Frontal cortex (tissue), 4 donors: ENCODE measurements around the gene NLRP13. TPM values are rescaled to one million over a fixed set of nuclear protein-coding genes. Genes with fewer than 3 reads are reported as not detected.
"Not testable (repeated sequence)": the region's sequence is repeated elsewhere in the genome, so short reads cannot be mapped to it uniquely, and the experiment has no call there.

ENCODE experiments used
- DNase-seq, 2 donors: peaks; one replicate each; pipeline ENCODE4 v3.0.0; 2012; ENCODE audit warnings: low spot score in 2 of 2
- FAIRE-seq: peaks from 2 replicates; lab custom pipeline; 2012; peaks lifted over from hg19 to GRCh38; lab: Jason Lieb, UNC
- total RNA-seq: library from RNA; depleted of rRNA; stranded (reverse); fragments of >200 nt; gene quantifications from one replicate; pipeline ENCODE4 v1.2.3, GENCODE V29; 2014
- donor health status: control.
- donor health status: control.
- donor health status: control.

Gene NLRP13, protein sequence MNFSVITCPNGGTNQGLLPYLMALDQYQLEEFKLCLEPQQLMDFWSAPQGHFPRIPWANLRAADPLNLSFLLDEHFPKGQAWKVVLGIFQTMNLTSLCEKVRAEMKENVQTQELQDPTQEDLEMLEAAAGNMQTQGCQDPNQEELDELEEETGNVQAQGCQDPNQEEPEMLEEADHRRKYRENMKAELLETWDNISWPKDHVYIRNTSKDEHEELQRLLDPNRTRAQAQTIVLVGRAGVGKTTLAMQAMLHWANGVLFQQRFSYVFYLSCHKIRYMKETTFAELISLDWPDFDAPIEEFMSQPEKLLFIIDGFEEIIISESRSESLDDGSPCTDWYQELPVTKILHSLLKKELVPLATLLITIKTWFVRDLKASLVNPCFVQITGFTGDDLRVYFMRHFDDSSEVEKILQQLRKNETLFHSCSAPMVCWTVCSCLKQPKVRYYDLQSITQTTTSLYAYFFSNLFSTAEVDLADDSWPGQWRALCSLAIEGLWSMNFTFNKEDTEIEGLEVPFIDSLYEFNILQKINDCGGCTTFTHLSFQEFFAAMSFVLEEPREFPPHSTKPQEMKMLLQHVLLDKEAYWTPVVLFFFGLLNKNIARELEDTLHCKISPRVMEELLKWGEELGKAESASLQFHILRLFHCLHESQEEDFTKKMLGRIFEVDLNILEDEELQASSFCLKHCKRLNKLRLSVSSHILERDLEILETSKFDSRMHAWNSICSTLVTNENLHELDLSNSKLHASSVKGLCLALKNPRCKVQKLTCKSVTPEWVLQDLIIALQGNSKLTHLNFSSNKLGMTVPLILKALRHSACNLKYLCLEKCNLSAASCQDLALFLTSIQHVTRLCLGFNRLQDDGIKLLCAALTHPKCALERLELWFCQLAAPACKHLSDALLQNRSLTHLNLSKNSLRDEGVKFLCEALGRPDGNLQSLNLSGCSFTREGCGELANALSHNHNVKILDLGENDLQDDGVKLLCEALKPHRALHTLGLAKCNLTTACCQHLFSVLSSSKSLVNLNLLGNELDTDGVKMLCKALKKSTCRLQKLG
- not detected for total RNA-seq

DNA sequence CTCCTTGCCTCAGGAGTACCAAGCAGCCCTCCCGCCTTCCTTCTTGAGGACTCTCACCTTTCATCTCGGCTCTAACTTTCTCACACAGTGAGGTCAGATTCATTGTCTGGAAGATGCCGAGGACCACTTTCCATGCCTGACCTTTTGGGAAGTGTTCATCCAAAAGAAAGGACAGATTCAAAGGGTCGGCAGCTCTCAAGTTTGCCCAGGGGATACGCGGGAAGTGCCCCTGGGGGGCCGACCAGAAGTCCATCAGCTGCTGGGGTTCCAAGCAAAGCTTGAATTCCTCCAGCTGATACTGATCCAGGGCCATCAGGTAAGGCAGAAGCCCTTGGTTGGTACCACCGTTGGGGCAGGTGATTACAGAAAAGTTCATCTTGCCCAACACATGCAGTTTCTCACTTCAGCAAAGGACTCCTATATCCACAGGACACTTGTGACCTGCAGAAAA is at the start of gene NLRP13:
TSS of gene NLRP13 (minus strand) at position 401 of the 451 bp plus-strand sequence. CDS start at position 376, 25 bp downstream.
- DNase-seq (no peak), FAIRE-seq (no peak)

GRCh38 chr19:55980415-55980814 is 48.3 kb upstream of the NLRP13 start:
- FAIRE-seq (no peak), DNase-seq (no peak)

GRCh38 chr19:55973982-55974381 is 41.8 kb upstream of the NLRP13 start:
- no peak for DNase-seq
- no peak for FAIRE-seq

DNA sequence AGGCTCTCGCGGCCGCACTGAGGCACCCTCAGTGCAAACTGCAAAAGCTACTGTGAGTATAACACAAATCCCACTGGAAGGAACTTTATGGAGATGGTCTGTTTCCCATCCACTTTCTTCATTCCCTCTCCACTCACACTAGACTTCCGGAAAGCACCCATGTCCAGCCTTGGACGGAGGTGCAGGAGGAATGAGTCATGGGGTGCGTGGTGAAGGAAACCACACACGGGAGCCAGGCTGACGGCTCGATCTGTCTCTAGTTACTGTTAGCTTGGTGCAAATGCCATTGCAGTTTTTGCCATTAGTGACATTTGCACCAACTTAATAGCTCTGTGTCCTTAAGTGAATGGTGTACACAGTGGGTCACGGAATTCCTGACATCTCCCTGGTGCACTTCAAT is 30.1 kb upstream of the NLRP13 start:
- DNase-seq (no peak), FAIRE-seq (no peak)

DNA sequence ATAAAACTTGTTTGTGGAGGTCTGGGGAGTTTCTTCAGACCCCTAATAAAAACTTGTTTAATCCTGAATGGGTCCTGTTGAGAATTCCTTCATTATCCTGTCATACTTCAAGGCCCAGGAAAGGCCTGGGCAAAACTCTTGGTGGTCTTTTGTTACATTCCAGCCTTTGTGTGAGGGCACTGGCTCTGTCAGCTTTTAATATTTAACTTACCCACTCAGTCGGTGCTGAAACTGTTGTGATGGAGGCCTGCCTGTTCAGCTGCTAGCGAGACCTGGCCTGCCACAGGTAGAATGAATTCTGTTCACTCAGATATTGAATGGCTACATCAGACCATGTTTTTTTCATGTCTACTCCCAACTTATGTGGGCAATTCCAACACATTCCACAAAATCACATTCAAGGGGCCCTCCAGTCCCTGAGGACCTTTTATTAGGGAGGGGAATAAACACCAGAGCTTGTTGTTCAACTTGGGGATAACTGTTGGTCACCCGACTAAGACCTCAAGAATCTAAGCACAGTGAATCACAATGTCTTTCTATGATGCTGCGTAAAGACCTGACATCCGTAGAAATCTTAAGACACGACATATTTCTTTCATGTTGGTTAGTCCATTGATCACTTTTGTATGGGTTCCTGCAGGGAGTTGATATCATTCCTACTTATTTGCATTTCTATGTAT is 28.0 kb upstream of the NLRP13 start:
- no peak for FAIRE-seq
- no peak for DNase-seq

- DNase-seq (no peak), FAIRE-seq (no peak)
These were observed 26.2 kb upstream of the NLRP13 start for GRCh38 chr19:55958356-55958755.

- DNase-seq = no peak
- no peak for FAIRE-seq
These were observed 24.3 kb upstream of the NLRP13 start for GRCh38 chr19:55956431-55956830.

DNA sequence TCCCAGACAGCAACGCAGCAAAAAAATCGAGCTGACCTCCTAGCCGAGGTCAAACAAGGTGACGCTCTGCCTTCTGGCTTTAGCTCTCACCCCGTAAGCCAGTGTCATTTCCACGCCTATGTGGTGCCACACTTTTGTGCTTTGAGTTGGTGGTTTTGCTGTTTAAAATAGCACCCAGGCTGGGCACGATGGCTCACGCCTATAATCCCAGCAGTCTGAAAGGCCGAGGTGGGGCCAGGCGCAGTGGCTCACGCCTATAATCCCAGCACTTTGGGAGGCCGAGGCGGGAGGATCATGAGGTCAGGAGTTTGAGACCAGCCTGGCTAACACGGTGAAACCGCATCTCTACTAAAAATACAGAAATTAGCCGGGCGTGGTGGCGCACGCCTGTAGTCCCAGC is 18.4 kb upstream of the NLRP13 start:
- not testable (repeated sequence) for DNase-seq, FAIRE-seq

DNA sequence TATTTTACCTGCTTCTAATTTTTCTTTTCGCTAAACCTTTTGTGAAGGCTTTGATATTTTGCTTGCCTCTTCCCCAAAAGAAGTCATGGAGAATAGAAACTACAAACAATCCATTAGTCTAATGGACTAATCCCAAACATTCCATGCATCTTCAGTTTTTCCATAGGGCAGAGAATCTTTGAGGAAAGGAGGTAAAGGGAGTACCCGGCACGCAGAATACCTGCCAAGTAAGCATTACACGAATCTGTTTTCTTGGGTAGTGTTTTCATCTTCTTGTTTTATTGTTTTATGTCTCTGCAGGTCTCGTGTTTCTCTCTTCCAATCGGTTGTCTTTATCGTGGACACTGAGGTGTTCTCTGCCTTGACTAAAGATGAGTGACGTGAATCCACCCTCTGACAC is 15.4 kb upstream of the NLRP13 start, which contains the start of gene NLRP8:
TSS of gene NLRP8 (plus strand) at position 301 of the 400 bp plus-strand sequence.
- FAIRE-seq (no peak), DNase-seq (no peak)

- FAIRE-seq (no peak), DNase-seq (no peak)
These were observed 8.2 kb upstream of the NLRP13 start for GRCh38 chr19:55940306-55940705.

DNA sequence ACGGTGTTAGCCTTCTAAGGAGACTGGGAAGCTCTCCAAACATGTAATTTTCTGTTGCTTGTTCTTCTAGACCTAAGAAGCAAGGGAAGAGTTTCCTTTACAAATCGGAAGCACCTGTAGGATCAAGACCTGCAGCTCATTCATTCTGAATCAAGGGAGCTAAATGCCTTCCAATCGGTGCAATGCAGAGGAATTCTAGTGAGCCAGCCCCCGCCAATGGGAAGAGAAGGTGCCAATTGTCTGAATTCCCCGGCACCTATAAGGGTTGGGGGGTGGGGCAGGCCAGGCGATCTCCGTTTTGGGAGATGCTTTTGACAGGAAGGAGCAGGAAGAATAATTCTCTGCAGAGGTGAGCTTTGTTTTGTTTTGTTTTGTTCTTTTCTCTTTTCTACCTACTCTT is 7.1 kb upstream of the NLRP13 start:
- DNase-seq = no peak
- no peak for FAIRE-seq

DNA sequence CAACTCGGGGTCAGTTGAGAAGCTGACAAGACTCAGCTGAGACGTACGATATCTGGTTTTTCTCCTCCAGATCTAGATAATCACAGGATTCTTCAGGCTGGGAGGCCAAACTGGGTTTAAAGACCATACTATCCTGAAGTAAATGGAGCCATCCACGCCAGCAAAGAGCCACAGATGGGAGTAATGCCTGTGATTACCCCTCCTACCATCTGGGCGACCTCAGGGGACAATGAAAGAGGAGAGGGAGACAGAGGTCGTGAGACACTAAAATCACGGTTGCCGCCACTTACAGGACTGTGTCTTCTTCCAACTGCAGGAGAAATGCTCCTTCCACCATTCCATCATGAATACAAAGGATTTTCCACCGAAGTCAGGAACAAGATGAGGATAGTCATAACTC is 3.1 kb upstream of the NLRP13 start:
- FAIRE-seq (no peak), DNase-seq (no peak)

DNA sequence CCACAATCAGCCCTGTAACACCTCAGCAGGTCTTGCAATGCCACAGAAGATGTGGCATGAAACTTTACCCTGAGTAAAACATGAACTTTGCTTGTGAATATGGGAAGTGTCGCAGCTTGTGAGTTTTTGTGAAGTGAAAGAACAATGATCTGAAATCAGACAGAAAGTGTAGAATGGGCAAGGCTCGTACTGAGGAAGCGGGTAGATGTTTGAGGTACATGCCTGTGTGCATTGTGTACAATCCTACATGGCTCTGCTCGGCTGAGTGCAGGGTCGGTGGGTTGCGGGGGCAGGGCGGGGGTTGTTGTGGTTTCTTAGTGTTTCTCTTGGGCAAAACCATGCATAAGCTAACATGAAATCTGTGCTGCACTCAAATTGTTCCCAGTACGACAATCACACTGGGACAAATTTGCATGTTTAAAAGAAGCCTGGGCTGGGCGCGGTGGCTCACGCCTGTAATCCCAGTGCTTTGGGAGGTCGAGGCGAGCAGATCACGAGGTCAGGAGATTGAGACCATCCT is 1.1 kb downstream of the NLRP13 start:
- DNase-seq = no peak
- FAIRE-seq = no peak

GRCh38 chr19:55929258-55929657 is 2.9 kb downstream of the NLRP13 start:
- DNase-seq, FAIRE-seq: not testable (repeated sequence)

- DNase-seq (no peak), FAIRE-seq (no peak)
These were observed 4.1 kb downstream of the NLRP13 start for GRCh38 chr19:55927991-55928390.

- no peak for DNase-seq
- no peak for FAIRE-seq
These were observed 8.6 kb downstream of the NLRP13 start for GRCh38 chr19:55923556-55923955.

DNA sequence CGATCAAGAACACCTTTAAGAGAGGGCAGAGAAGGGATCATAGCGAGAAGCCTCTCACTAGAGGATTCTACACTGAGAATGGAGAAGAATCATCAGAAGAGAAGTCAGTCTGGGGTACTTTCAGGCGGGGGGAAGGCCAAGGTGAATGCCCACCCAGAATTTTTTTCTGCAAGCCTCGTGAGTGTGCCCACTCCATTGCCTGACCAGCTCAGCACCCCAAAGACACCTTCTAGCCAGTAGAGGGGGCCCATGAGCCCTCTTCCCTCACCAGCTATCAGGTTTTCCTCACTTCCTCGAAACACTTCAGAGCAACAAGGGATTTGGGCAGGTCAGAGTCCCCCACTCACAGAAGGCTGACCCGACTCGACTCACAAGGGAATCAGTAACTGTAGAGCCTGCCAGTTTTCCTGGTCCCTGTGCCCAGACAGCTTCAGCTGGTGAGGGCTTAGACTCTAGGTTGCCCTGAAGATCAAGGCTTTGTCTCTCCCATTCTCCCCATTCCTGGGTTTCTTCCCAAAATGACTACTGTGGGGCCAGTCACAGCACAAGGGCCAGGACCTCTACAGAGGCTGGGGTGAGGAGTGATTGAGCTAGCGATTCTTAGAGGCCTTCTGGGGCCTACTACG is 18.4 kb downstream of the NLRP13 start:
- no peak for FAIRE-seq

GRCh38 chr19:55912916-55913315 is 19.2 kb downstream of the NLRP13 start:
- FAIRE-seq (no peak), DNase-seq (no peak)

More for the DNA sequence above, 18.4 kb downstream of the NLRP13 start:
- DNase-seq = no peak

- no peak for DNase-seq
- FAIRE-seq = no peak
These were observed 22.3 kb downstream of the NLRP13 start for GRCh38 chr19:55909801-55910200.
